Hepatocyte (in vitro differentiated cells): Measurements from ENCODE around the gene TNFAIP2. TPM values are rescaled to one million over a fixed set of nuclear protein-coding genes. Genes with fewer than 3 reads are reported as not detected.
"Not testable (repeated sequence)": the region's sequence is repeated elsewhere in the genome, so short reads cannot be mapped to it uniquely, and the experiment has no call there.

Source experiments
- DNase-seq: peaks from one replicate; pipeline ENCODE4 v3.0.0-alpha.2; 2016; ENCODE audit warnings: low spot score
- H2AFZ ChIP-seq: fragments of 200-600 bp; sonication (generic); 2 replicates; pipeline ENCODE4 v1.6.0; 2016; ENCODE audit warnings: antibody characterized with exemption, mild to moderate bottlenecking
- H3K27ac ChIP-seq: fragments of 200-600 bp; sonication (generic); 2 replicates; pipeline ENCODE4 v1.5.1; 2016; ENCODE audit warnings: mild to moderate bottlenecking
- H3K27me3 ChIP-seq: fragments of 200-600 bp; sonication (generic); 2 replicates; pipeline ENCODE4 v1.6.1; 2016
- H3K36me3 ChIP-seq: fragments of 200-600 bp; sonication (generic); replicated peaks from 2 replicates; pipeline ENCODE4 v1.5.1; 2016; ENCODE audit warnings: low read depth; ENCODE audit not compliant: insufficient read depth
- H3K4me1 ChIP-seq: fragments of 200-600 bp; sonication (generic); 2 replicates; pipeline ENCODE4 v1.5.1; 2016; ENCODE audit warnings: mild to moderate bottlenecking, moderate library complexity; ENCODE audit not compliant: insufficient read depth
- H3K4me2 ChIP-seq: fragments of 200-600 bp; sonication (generic); 2 replicates; pipeline ENCODE4 v1.6.0; 2016
- H3K4me3 ChIP-seq: fragments of 200-600 bp; sonication (generic); 2 replicates; pipeline ENCODE4 v1.5.1; 2016; ENCODE audit warnings: mild to moderate bottlenecking
- H3K79me2 ChIP-seq: fragments of 200-600 bp; sonication (generic); 2 replicates; pipeline ENCODE4 v1.6.0; 2017; ENCODE audit warnings: mild to moderate bottlenecking
- H3K9me2 ChIP-seq: fragments of 200-600 bp; sonication (generic); replicated peaks from 2 replicates; pipeline ENCODE4 v1.6.0; 2017; ENCODE audit warnings: mild to moderate bottlenecking; ENCODE audit not compliant: insufficient read depth
- H3K9me3 ChIP-seq: fragments of 200-600 bp; sonication (generic); 2 replicates; pipeline ENCODE4 v1.5.1; 2016; ENCODE audit warnings: low read depth, mild to moderate bottlenecking
- H4K20me1 ChIP-seq: fragments of 200-600 bp; sonication (generic); 2 replicates; pipeline ENCODE4 v1.6.0; 2016; ENCODE audit warnings: mild to moderate bottlenecking; ENCODE audit not compliant: insufficient read depth, poor library complexity, severe bottlenecking
- CTCF ChIP-seq: fragments of 200-600 bp; sonication (generic); IDR thresholded peaks from 2 replicates; pipeline ENCODE4 v1.5.1; 2016; ENCODE audit warnings: antibody characterized with exemption, mild to moderate bottlenecking; ENCODE audit not compliant: poor library complexity
- EZH2 ChIP-seq: fragments of 200-600 bp; sonication (generic); IDR thresholded peaks from 2 replicates; pipeline ENCODE4 v1.6.1; 2016; ENCODE audit warnings: antibody characterized with exemption, mild to moderate bottlenecking, borderline replicate concordance
- EZH2phosphoT487 ChIP-seq: fragments of 200-600 bp; sonication (generic); IDR thresholded peaks from one replicate; pipeline ENCODE4 v1.6.1; 2018; ENCODE audit warnings: antibody characterized with exemption, mild to moderate bottlenecking, low read depth, moderate library complexity; ENCODE audit not compliant: unreplicated experiment, severe bottlenecking
- WGBS: methylation state at CpG from one replicate; pipeline ENCODE4 v1.1.6; 2016; ENCODE audit warnings: low lambda C conversion rate; ENCODE audit errors: missing lambda C conversion rate; 5-methylcytosine and 5-hydroxymethylcytosine counted together
- polyA plus RNA-seq: library from polyadenylated mRNA; unstranded; fragments of >200 nt; fragmentation: Nextera tagmentation; extraction: Ambion mirVana; gene quantifications from 2 replicates; pipeline ENCODE4 v1.2.1, GENCODE V29; 2016
- total RNA-seq: library from RNA; depleted of rRNA; stranded (reverse); fragments of >200 nt; gene quantifications from 2 replicates; pipeline ENCODE4 v1.2.3, GENCODE V29; 2014

Gene TNFAIP2
- total and polyA plus RNA-seq, 2 experiments from 2014 or later = 14.2 to 16.0 TPM

- DNase-seq = no peak
- Histone ChIP-seq H3K9me3 (no peaks in the 10 kb centered on the region), H3K4me3 (no peak overlapping the region), H2AFZ (no peak overlapping the region), H3K4me1 (no peaks in the 10 kb centered on the region), H3K27ac (no peak overlapping the region), H3K36me3 (no peaks in the 10 kb centered on the region), H3K79me2 (no peaks in the 10 kb centered on the region), H3K4me2 (no peak overlapping the region), H4K20me1 (no peaks in the 10 kb centered on the region), H3K9me2 (no peaks in the 10 kb centered on the region), H3K27me3 (no peaks in the 10 kb centered on the region)
- WGBS = 91% methylated on average over 6 of the region's 6 CpGs
- TF ChIP-seq CTCF (no peak), EZH2phosphoT487 (no peak), EZH2 (no peak)
Measured at GRCh38 chr14:103165323-103165722, 42.1 kb downstream of the TNFAIP2 start.

GRCh38 chr14:103169954-103170353 is 46.7 kb downstream of the TNFAIP2 start:
- Histone ChIP-seq H3K79me2 (no peaks in the 10 kb centered on the region), H3K36me3 (no peaks in the 10 kb centered on the region), H3K9me3 (peaks cover 9% of the 10 kb centered on the region), H3K27ac (no peak overlapping the region), H3K4me2 (no peak overlapping the region), H3K9me2 (no peaks in the 10 kb centered on the region), H3K4me1 (no peaks in the 10 kb centered on the region), H3K4me3 (no peak overlapping the region), H4K20me1 (no peaks in the 10 kb centered on the region), H3K27me3 (no peaks in the 10 kb centered on the region), H2AFZ (no peak overlapping the region)
- no peak for TF ChIP-seq CTCF
- TF ChIP-seq EZH2 = no peak
- TF ChIP-seq EZH2phosphoT487 = no peak
- WGBS = 94% methylated on average over 6 of the region's 6 CpGs
- no peak for DNase-seq

- H3K79me2 ChIP-seq, H3K4me3 ChIP-seq, H2AFZ ChIP-seq, H4K20me1 ChIP-seq, H3K27ac ChIP-seq, H3K4me2 ChIP-seq, H3K4me1 ChIP-seq, H3K9me2 ChIP-seq, H3K9me3 ChIP-seq, H3K36me3 ChIP-seq, DNase-seq, H3K27me3 ChIP-seq: not testable (repeated sequence)
- WGBS = 67% methylated on average over 2 of the region's 2 CpGs
Measured at GRCh38 chr14:103171206-103171605, 47.9 kb downstream of the TNFAIP2 start.

- 84% methylated on average over 5 of the region's 5 CpGs for WGBS
- Histone ChIP-seq H3K9me3 (peaks cover 9% of the 10 kb centered on the region), H3K27ac (no peak overlapping the region), H3K27me3 (no peaks in the 10 kb centered on the region), H2AFZ (no peak overlapping the region), H3K36me3 (no peaks in the 10 kb centered on the region), H3K4me3 (no peak overlapping the region), H3K79me2 (no peaks in the 10 kb centered on the region), H3K4me2 (no peak overlapping the region), H3K4me1 (no peaks in the 10 kb centered on the region), H4K20me1 (no peaks in the 10 kb centered on the region), H3K9me2 (no peaks in the 10 kb centered on the region)
- TF ChIP-seq CTCF = no peak
- TF ChIP-seq EZH2phosphoT487 = no peak
- no peak for TF ChIP-seq EZH2
- no peak for DNase-seq
Measured at GRCh38 chr14:103172921-103173320, 49.7 kb downstream of the TNFAIP2 start.

GRCh38 chr14:103173887-103174286 is 50.6 kb downstream of the TNFAIP2 start:
- not testable (repeated sequence) for H3K9me3 ChIP-seq, H2AFZ ChIP-seq, H3K4me2 ChIP-seq, H4K20me1 ChIP-seq, H3K79me2 ChIP-seq, DNase-seq, H3K27me3 ChIP-seq, H3K36me3 ChIP-seq, H3K4me3 ChIP-seq, H3K9me2 ChIP-seq, H3K4me1 ChIP-seq, H3K27ac ChIP-seq
- WGBS = 46% methylated on average over 2 of the region's 2 CpGs

GRCh38 chr14:103176176-103176575 is 52.9 kb downstream of the TNFAIP2 start:
- WGBS = 79% methylated on average over 4 of the region's 4 CpGs

More at GRCh38 chr14:103176176-103176575, 52.9 kb downstream of the TNFAIP2 start:
- H3K4me3 ChIP-seq, H3K4me2 ChIP-seq, H3K36me3 ChIP-seq, H3K9me2 ChIP-seq, H3K4me1 ChIP-seq, H2AFZ ChIP-seq, H3K9me3 ChIP-seq, H3K79me2 ChIP-seq, H3K27me3 ChIP-seq, DNase-seq, H4K20me1 ChIP-seq, H3K27ac ChIP-seq: not testable (repeated sequence)
